Measurements from ENCODE around the gene PFKP.

- TF ChIP-seq CTCF (IDR thresholded peaks at IDR 0.05) (no peak), POLR2AphosphoS5 (IDR thresholded peaks at IDR 0.05; ENCODE audit: low read depth, low read length) (no peak)
- TF ChIP-seq, protein P1, sequence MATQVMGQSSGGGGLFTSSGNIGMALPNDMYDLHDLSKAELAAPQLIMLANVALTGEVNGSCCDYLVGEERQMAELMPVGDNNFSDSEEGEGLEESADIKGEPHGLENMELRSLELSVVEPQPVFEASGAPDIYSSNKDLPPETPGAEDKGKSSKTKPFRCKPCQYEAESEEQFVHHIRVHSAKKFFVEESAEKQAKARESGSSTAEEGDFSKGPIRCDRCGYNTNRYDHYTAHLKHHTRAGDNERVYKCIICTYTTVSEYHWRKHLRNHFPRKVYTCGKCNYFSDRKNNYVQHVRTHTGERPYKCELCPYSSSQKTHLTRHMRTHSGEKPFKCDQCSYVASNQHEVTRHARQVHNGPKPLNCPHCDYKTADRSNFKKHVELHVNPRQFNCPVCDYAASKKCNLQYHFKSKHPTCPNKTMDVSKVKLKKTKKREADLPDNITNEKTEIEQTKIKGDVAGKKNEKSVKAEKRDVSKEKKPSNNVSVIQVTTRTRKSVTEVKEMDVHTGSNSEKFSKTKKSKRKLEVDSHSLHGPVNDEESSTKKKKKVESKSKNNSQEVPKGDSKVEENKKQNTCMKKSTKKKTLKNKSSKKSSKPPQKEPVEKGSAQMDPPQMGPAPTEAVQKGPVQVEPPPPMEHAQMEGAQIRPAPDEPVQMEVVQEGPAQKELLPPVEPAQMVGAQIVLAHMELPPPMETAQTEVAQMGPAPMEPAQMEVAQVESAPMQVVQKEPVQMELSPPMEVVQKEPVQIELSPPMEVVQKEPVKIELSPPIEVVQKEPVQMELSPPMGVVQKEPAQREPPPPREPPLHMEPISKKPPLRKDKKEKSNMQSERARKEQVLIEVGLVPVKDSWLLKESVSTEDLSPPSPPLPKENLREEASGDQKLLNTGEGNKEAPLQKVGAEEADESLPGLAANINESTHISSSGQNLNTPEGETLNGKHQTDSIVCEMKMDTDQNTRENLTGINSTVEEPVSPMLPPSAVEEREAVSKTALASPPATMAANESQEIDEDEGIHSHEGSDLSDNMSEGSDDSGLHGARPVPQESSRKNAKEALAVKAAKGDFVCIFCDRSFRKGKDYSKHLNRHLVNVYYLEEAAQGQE (IDR thresholded peaks at IDR 0.05; ENCODE audit: insufficient read depth in 1 of 2, low read depth in 2 of 2, low read length in 1 of 2): no peak
These were observed 24.8 kb upstream of the PFKP start for GRCh38 chr10:3042589-3042988.
